Body of pancreas (tissue), 4 donors: ENCODE data around the gene C3orf20. TPM values are rescaled to one million over a fixed set of nuclear protein-coding genes. Genes with fewer than 3 reads are reported as not detected.

Experiments used
- ATAC-seq: fragments of 150-250 bp; one replicate; pipeline ENCODE4 v1.9.1; 2016
- DNase-seq, 4 donors: peaks; one replicate each; pipeline ENCODE4 v3.0.0-alpha.2; 2019
- H3K27ac ChIP-seq, 4 donors: fragments of 200-600 bp; sonication (generic); 1 replicate in 3 of 4; 2 replicates in 1 of 4; pipeline versions ENCODE4 v1.5.1 to v1.6.1; 2016 to 2019; ENCODE audit warnings: mild to moderate bottlenecking in 1 of 4, mixed read lengths in 1 of 4, moderate library complexity in 1 of 4
- H3K27me3 ChIP-seq, 2 donors: fragments of 200-600 bp; sonication (generic); one replicate each; pipeline ENCODE4 v1.6.0; 2016; ENCODE audit warnings: mild to moderate bottlenecking in 1 of 2
- H3K36me3 ChIP-seq, 2 donors: fragments of 200-600 bp; sonication (generic); replicated peaks in 1 of 2; 2 replicates each; pipeline ENCODE4 v1.5.1; 2016; ENCODE audit warnings: low read depth in 2 of 2; ENCODE audit not compliant: insufficient read depth in 1 of 2
- H3K4me1 ChIP-seq: fragments of 200-600 bp; sonication (generic); one replicate; pipeline ENCODE4 v1.6.0; 2016
- H3K4me3 ChIP-seq, 2 donors: fragments of 200-600 bp; sonication (generic); 1 replicate in 1 of 2; 2 replicates in 1 of 2; pipeline ENCODE4 v1.5.1; 2016 to 2019
- H3K9me3 ChIP-seq, 3 donors: fragments of 200-600 bp; sonication (generic); 1 replicate in 2 of 3; 2 replicates in 1 of 3; pipeline ENCODE4 v1.5.1; 2016
- CTCF ChIP-seq, 7 experiments: fragments of 450-650 bp in 4 of 7; fragments of 200-600 bp in 3 of 7; sonication (generic) in 3 of 7; IDR thresholded peaks; one replicate each; pipeline ENCODE4 v1.5.1; 2016 to 2019; ENCODE audit warnings: antibody characterized with exemption in 7 of 7
- POLR2A ChIP-seq, 3 donors: fragments of 450-650 bp; IDR thresholded peaks; one replicate each; pipeline ENCODE4 v1.6.1; 2016; ENCODE audit warnings: antibody characterized with exemption in 3 of 3, mild to moderate bottlenecking in 2 of 3
- WGBS, 2 donors: methylation state at CpG; one replicate each; pipeline ENCODE4 v1.1.5; 2017; 5-methylcytosine and 5-hydroxymethylcytosine counted together
- intact Hi-C: fragments of 100-400 bp; cut with DNase I; formaldehyde crosslinking; loops from one replicate; pipeline ENCODE4 v1.15.1; 2023
- total RNA-seq, 2 donors: library from RNA; depleted of rRNA; stranded (reverse); fragments of >200 nt; gene quantifications; one replicate each; pipeline ENCODE4 v1.1.0, GENCODE V29; 2016

C3orf20 gene
- total RNA-seq, 2 donors from 2014 or later = not detected

GRCh38 chr3:14770591-14770990 lies 95.7 kb downstream of the C3orf20 start:
- intact Hi-C loops = no loop called here
- WGBS, 2 donors = 84 to 88% methylated on average over 6 to 7 of the region's 7 CpGs

GRCh38 chr3:14771593-14772497 lies 96.9 kb downstream of the C3orf20 start:
- H3K9me3 ChIP-seq = no peaks in the 10 kb centered on the region
- H3K27me3 ChIP-seq = no peaks in the 10 kb centered on the region
- H3K36me3 ChIP-seq = no peaks in the 10 kb centered on the region
- no peak overlapping the region for H3K4me3 ChIP-seq
- no peaks in the 10 kb centered on the region for H3K4me1 ChIP-seq
- no peak for ATAC-seq
- no peak overlapping the region for H3K27ac ChIP-seq
- DNase-seq = peak in 3 of 4 donors; percentile 22 to 69 (median 51)
- no peak for TF ChIP-seq CTCF (IDR thresholded peaks at IDR 0.05)
- no peak for TF ChIP-seq POLR2A (IDR thresholded peaks at IDR 0.05)
- 63 to 77% methylated on average over 15 to 18 of the region's 18 CpGs for WGBS, 2 donors
- intact Hi-C loops = no loop called here

More at GRCh38 chr3:14770591-14770990, 95.7 kb downstream of the C3orf20 start:
- Histone ChIP-seq H3K27ac (no peak overlapping the region), H3K36me3 (no peaks in the 10 kb centered on the region), H3K4me3 (no peak overlapping the region), H3K4me1 (no peaks in the 10 kb centered on the region), H3K9me3 (no peaks in the 10 kb centered on the region), H3K27me3 (no peaks in the 10 kb centered on the region)
- TF ChIP-seq CTCF (IDR thresholded peaks at IDR 0.05) = no peak
- no peak for TF ChIP-seq POLR2A (IDR thresholded peaks at IDR 0.05)
- ATAC-seq = no peak
- no peak for DNase-seq

- no peaks in the 10 kb centered on the region for H3K4me1 ChIP-seq
- no peak for ATAC-seq
- H3K27ac ChIP-seq = no peak overlapping the region
- H3K36me3 ChIP-seq = no peaks in the 10 kb centered on the region
- no peaks in the 10 kb centered on the region for H3K27me3 ChIP-seq
- intact Hi-C loops = no loop called here
- WGBS, 2 donors = 70 to 87% methylated on average over 11 to 16 of the region's 16 CpGs
- DNase-seq = no peak
- H3K4me3 ChIP-seq = no peak overlapping the region
- no peaks in the 10 kb centered on the region for H3K9me3 ChIP-seq
- no peak for TF ChIP-seq POLR2A (IDR thresholded peaks at IDR 0.05)
- no peak for TF ChIP-seq CTCF (IDR thresholded peaks at IDR 0.05)
Observed at GRCh38 chr3:14772533-14773138, 97.7 kb downstream of the C3orf20 start.

- H3K36me3 ChIP-seq = no peaks in the 10 kb centered on the region
- no peak overlapping the region for H3K27ac ChIP-seq
- TF ChIP-seq CTCF (IDR thresholded peaks at IDR 0.05) (no peak), POLR2A (IDR thresholded peaks at IDR 0.05) (no peak)
- DNase-seq (no peak), ATAC-seq (no peak)
- intact Hi-C loops = no loop called here
- H3K27me3 ChIP-seq = no peaks in the 10 kb centered on the region
- no peaks in the 10 kb centered on the region for H3K9me3 ChIP-seq
- H3K4me3 ChIP-seq = no peak overlapping the region
- no peaks in the 10 kb centered on the region for H3K4me1 ChIP-seq
Observed at GRCh38 chr3:14773281-14773680, 98.3 kb downstream of the C3orf20 start.
